ENCODE data around the gene SPATC1L.

Gene SPATC1L

DNA sequence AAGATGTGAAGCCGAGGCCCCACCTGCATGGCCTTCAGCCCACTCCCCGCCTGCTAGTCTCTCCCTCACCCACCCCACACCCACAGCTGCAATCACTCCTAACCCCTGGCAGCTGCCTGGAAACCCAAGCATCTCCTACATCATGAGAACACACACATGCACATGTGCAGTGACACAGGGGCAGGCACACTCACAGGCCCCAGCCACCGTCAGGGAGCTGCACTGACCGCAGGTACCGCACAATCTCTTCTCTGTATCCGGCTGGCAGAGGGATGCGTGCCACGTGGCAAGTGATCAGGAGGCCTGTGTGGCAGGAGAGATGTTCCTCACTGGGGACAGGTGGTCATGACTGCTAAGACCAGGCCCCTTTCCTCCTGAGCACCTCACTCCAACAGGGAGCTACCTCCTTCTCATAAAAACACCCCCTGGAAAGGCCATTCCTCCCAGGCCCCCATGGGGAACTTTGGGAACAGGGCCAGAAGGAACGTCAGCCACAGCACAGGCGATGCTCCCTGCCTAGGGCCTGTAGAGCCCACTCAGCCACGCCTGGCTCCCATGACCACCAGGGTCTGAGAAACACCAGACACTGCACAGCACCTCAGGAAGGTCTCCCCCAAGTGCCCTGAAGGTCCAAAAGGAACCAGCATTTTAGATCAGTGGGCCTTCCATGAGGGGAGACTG, 38.3 kb upstream of the SPATC1L start:
- Histone ChIP-seq H3K4me1 (ENCODE audit: control insufficient read depth in 2 of 2, insufficient read depth in 2 of 2, low read length in 2 of 2) (peaks cover 6 to 13% of the 10 kb centered on the region in 2 donors), H3K36me3 (ENCODE audit: control insufficient read depth in 2 of 2, insufficient read depth in 2 of 2, low read length in 2 of 2) (peaks cover 25 to 34% of the 10 kb centered on the region in 2 donors), H3K9me3 (ENCODE audit: control insufficient read depth in 2 of 2, low read length in 2 of 2) (no peaks in the 10 kb centered on the region), H3K4me3 (ENCODE audit: low read length in 2 of 2) (no peak overlapping the region), H3K27me3 (ENCODE audit: control insufficient read depth in 2 of 2, insufficient read depth in 2 of 2, low read length in 2 of 2) (no peaks in the 10 kb centered on the region), H3K9ac (ENCODE audit: low read depth in 1 of 2, low read length in 2 of 2) (no peak overlapping the region), H3K27ac (ENCODE audit: low read depth in 2 of 2, low read length in 2 of 2) (no peak overlapping the region)

DNA sequence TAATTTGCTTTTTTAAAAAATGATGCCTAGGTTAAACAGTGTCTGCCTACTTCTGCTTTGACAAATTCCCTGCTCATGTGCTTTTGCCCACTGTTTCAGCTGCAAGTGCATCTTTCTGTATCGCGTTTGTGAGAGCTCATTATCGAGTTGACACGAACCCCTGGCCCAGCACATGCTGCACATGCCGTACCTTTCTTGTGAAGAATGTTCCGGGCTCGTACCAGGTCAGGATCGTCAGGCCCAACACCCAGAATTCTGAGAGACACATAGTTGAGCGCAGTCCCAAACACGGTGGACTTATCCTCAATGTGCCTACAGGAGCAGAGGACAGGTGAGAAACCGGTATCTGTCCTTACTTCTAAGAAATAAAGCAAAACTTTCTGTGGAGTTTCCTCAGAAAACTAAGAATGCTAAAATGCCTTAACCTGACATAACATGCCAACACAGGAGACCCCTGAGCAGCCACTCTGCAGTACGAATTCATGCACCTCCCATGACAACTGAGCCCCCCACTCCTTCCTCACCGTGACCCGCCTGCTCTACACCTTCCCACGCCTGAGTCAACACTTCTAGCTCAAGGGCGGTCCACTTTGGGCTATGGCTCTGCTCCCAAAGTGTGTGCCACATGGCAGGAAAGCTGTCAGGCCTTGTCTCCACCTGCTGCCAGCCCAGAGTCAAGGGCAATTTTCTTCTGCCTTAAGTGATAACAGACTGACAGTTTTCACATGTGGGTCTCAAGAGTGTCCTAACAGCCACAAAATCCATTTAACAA, 37.6 kb upstream of the SPATC1L start:
- H3K36me3 ChIP-seq (ENCODE audit: control insufficient read depth in 2 of 2, insufficient read depth in 2 of 2, low read length in 2 of 2), result peaks cover 25 to 34% of the 10 kb centered on the region in 2 donors
- no peak overlapping the region for H3K27ac ChIP-seq (ENCODE audit: low read depth in 2 of 2, low read length in 2 of 2)
- H3K9ac ChIP-seq (ENCODE audit: low read depth in 1 of 2, low read length in 2 of 2), result no peak overlapping the region
- no peaks in the 10 kb centered on the region for H3K27me3 ChIP-seq (ENCODE audit: control insufficient read depth in 2 of 2, insufficient read depth in 2 of 2, low read length in 2 of 2)
- H3K9me3 ChIP-seq (ENCODE audit: control insufficient read depth in 2 of 2, low read length in 2 of 2), result no peaks in the 10 kb centered on the region
- H3K4me1 ChIP-seq (ENCODE audit: control insufficient read depth in 2 of 2, insufficient read depth in 2 of 2, low read length in 2 of 2), result peaks cover 0 to 6% of the 10 kb centered on the region in 2 donors
- no peak overlapping the region for H3K4me3 ChIP-seq (ENCODE audit: low read length in 2 of 2)

GRCh38 chr21:46220847-46221246, 36.6 kb upstream of the SPATC1L start:
- Histone ChIP-seq H3K4me3 (ENCODE audit: low read length in 2 of 2) (no peak overlapping the region), H3K9ac (ENCODE audit: low read depth in 1 of 2, low read length in 2 of 2) (no peak overlapping the region), H3K4me1 (ENCODE audit: control insufficient read depth in 2 of 2, insufficient read depth in 2 of 2, low read length in 2 of 2) (no peaks in the 10 kb centered on the region), H3K36me3 (ENCODE audit: control insufficient read depth in 2 of 2, insufficient read depth in 2 of 2, low read length in 2 of 2) (peaks cover 25 to 40% of the 10 kb centered on the region in 2 donors), H3K27ac (ENCODE audit: low read depth in 2 of 2, low read length in 2 of 2) (no peak overlapping the region), H3K27me3 (ENCODE audit: control insufficient read depth in 2 of 2, insufficient read depth in 2 of 2, low read length in 2 of 2) (no peaks in the 10 kb centered on the region), H3K9me3 (ENCODE audit: control insufficient read depth in 2 of 2, low read length in 2 of 2) (no peaks in the 10 kb centered on the region)

DNA sequence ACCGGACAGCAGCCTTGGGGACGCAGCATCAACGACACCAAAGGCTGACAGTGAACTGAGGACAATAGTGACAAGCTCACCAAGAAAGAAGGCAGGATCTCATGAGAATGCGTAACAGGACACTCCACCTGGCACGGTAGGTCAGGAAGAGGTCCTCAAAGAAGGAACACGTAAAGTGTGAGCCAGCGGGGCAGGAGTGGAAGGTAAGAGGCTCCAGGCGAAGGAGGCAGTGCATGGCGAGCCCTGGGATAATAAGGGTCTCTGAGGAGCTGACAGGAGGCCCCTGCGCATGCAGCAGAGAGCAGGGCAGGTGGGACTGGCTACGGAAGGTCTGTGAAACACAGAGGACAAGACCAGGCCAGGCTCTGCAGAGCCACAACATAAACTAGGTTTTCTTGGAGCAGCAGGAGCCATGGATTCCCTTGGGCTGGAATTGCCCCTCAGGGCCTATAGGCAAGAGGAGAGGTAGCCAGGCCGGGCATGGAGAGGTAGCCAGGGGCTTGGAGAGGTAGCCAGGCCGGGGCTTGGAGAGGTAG, 36.1 kb upstream of the SPATC1L start:
- no peak overlapping the region for H3K4me3 ChIP-seq (ENCODE audit: low read length in 2 of 2)
- H3K9ac ChIP-seq (ENCODE audit: low read depth in 1 of 2, low read length in 2 of 2), result no peak overlapping the region
- H3K4me1 ChIP-seq (ENCODE audit: control insufficient read depth in 2 of 2, insufficient read depth in 2 of 2, low read length in 2 of 2), result no peaks in the 10 kb centered on the region
- no peak overlapping the region for H3K27ac ChIP-seq (ENCODE audit: low read depth in 2 of 2, low read length in 2 of 2)
- no peaks in the 10 kb centered on the region for H3K9me3 ChIP-seq (ENCODE audit: control insufficient read depth in 2 of 2, low read length in 2 of 2)
- H3K36me3 ChIP-seq (ENCODE audit: control insufficient read depth in 2 of 2, insufficient read depth in 2 of 2, low read length in 2 of 2), result peaks cover 25 to 40% of the 10 kb centered on the region in 2 donors
- H3K27me3 ChIP-seq (ENCODE audit: control insufficient read depth in 2 of 2, insufficient read depth in 2 of 2, low read length in 2 of 2), result no peaks in the 10 kb centered on the region

- Histone ChIP-seq H3K9me3 (ENCODE audit: control insufficient read depth in 2 of 2, low read length in 2 of 2) (no peaks in the 10 kb centered on the region), H3K27ac (ENCODE audit: low read depth in 2 of 2, low read length in 2 of 2) (no peak overlapping the region), H3K36me3 (ENCODE audit: control insufficient read depth in 2 of 2, insufficient read depth in 2 of 2, low read length in 2 of 2) (peaks cover 25 to 40% of the 10 kb centered on the region in 2 donors), H3K4me3 (ENCODE audit: low read length in 2 of 2) (no peak overlapping the region), H3K4me1 (ENCODE audit: control insufficient read depth in 2 of 2, insufficient read depth in 2 of 2, low read length in 2 of 2) (no peaks in the 10 kb centered on the region), H3K9ac (ENCODE audit: low read depth in 1 of 2, low read length in 2 of 2) (no peak overlapping the region), H3K27me3 (ENCODE audit: control insufficient read depth in 2 of 2, insufficient read depth in 2 of 2, low read length in 2 of 2) (no peaks in the 10 kb centered on the region)
Observed at GRCh38 chr21:46219591-46220239, 35.5 kb upstream of the SPATC1L start.

GRCh38 chr21:46218906-46219590, 34.8 kb upstream of the SPATC1L start:
- Histone ChIP-seq H3K27me3 (ENCODE audit: control insufficient read depth in 2 of 2, insufficient read depth in 2 of 2, low read length in 2 of 2) (no peaks in the 10 kb centered on the region), H3K4me3 (ENCODE audit: low read length in 2 of 2) (no peak overlapping the region), H3K36me3 (ENCODE audit: control insufficient read depth in 2 of 2, insufficient read depth in 2 of 2, low read length in 2 of 2) (peaks cover 28 to 40% of the 10 kb centered on the region in 2 donors), H3K27ac (ENCODE audit: low read depth in 2 of 2, low read length in 2 of 2) (no peak overlapping the region), H3K4me1 (ENCODE audit: control insufficient read depth in 2 of 2, insufficient read depth in 2 of 2, low read length in 2 of 2) (no peaks in the 10 kb centered on the region), H3K9ac (ENCODE audit: low read depth in 1 of 2, low read length in 2 of 2) (no peak overlapping the region), H3K9me3 (ENCODE audit: control insufficient read depth in 2 of 2, low read length in 2 of 2) (no peaks in the 10 kb centered on the region)

DNA sequence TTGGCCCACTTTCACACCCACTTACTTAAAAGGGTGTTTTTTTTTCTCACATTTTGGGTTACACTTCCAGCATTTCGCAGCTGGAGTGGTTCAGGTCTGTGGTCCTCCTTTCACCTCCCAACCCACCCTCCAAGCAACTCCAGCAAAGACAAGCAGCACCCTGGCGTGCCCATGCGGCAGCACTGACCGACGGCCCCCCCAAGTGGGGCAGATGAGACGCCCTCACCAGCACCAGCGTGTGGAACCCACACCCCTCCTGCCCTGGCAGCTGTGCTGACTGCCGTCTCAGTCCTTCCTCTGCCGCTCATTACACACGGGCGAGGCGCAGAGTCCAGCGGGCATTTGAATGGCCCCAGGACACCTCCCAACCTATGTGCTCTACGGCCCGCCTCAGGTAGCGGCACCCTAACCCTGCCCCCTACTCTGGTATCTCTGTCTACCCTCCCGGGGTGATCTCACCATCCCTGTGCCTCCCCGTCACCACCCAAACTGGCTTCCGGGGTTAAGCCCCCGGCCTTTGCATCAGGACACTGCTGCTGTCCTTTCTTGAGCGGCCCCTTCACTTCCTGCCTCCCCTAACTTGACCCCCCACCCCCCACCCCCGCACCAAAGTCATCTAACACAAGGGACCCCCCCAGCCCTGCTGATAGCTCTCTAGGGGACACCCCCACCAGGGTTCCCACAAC, 33.4 kb upstream of the SPATC1L start:
- no peaks in the 10 kb centered on the region for H3K4me1 ChIP-seq (ENCODE audit: control insufficient read depth in 2 of 2, insufficient read depth in 2 of 2, low read length in 2 of 2)
- no peak overlapping the region for H3K27ac ChIP-seq (ENCODE audit: low read depth in 2 of 2, low read length in 2 of 2)
- no peak overlapping the region for H3K9ac ChIP-seq (ENCODE audit: low read depth in 1 of 2, low read length in 2 of 2)
- H3K36me3 ChIP-seq (ENCODE audit: control insufficient read depth in 2 of 2, insufficient read depth in 2 of 2, low read length in 2 of 2), result peaks cover 38 to 40% of the 10 kb centered on the region in 2 donors
- H3K4me3 ChIP-seq (ENCODE audit: low read length in 2 of 2), result no peak overlapping the region
- H3K9me3 ChIP-seq (ENCODE audit: control insufficient read depth in 2 of 2, low read length in 2 of 2), result no peaks in the 10 kb centered on the region
- H3K27me3 ChIP-seq (ENCODE audit: control insufficient read depth in 2 of 2, insufficient read depth in 2 of 2, low read length in 2 of 2), result no peaks in the 10 kb centered on the region

- Histone ChIP-seq H3K9me3 (ENCODE audit: control insufficient read depth in 2 of 2, low read length in 2 of 2) (no peaks in the 10 kb centered on the region), H3K27me3 (ENCODE audit: control insufficient read depth in 2 of 2, insufficient read depth in 2 of 2, low read length in 2 of 2) (no peaks in the 10 kb centered on the region), H3K4me3 (ENCODE audit: low read length in 2 of 2) (no peak overlapping the region), H3K27ac (ENCODE audit: low read depth in 2 of 2, low read length in 2 of 2) (no peak overlapping the region), H3K4me1 (ENCODE audit: control insufficient read depth in 2 of 2, insufficient read depth in 2 of 2, low read length in 2 of 2) (no peaks in the 10 kb centered on the region), H3K9ac (ENCODE audit: low read depth in 1 of 2, low read length in 2 of 2) (no peak overlapping the region), H3K36me3 (ENCODE audit: control insufficient read depth in 2 of 2, insufficient read depth in 2 of 2, low read length in 2 of 2) (peaks cover 29 to 32% of the 10 kb centered on the region in 2 donors)
Observed at GRCh38 chr21:46216132-46216747, 32.0 kb upstream of the SPATC1L start.

GRCh38 chr21:46215436-46216131, 31.3 kb upstream of the SPATC1L start:
- Histone ChIP-seq H3K9me3 (ENCODE audit: control insufficient read depth in 2 of 2, low read length in 2 of 2) (no peaks in the 10 kb centered on the region), H3K27me3 (ENCODE audit: control insufficient read depth in 2 of 2, insufficient read depth in 2 of 2, low read length in 2 of 2) (no peaks in the 10 kb centered on the region), H3K4me3 (ENCODE audit: low read length in 2 of 2) (no peak overlapping the region), H3K4me1 (ENCODE audit: control insufficient read depth in 2 of 2, insufficient read depth in 2 of 2, low read length in 2 of 2) (no peaks in the 10 kb centered on the region), H3K9ac (ENCODE audit: low read depth in 1 of 2, low read length in 2 of 2) (no peak overlapping the region), H3K27ac (ENCODE audit: low read depth in 2 of 2, low read length in 2 of 2) (no peak overlapping the region), H3K36me3 (ENCODE audit: control insufficient read depth in 2 of 2, insufficient read depth in 2 of 2, low read length in 2 of 2) (peaks cover 27 to 31% of the 10 kb centered on the region in 2 donors)

Measured in mucosa of rectum (tissue), 2 donors.